ENCODE data around the gene DPRX. TPM values are rescaled to one million over a fixed set of nuclear protein-coding genes. Genes with fewer than 3 reads are reported as not detected.
"Not testable (repeated sequence)": the region's sequence is repeated elsewhere in the genome, so short reads cannot be mapped to it uniquely, and the experiment has no call there.

Gene DPRX
- total RNA-seq, 8 experiments from 2014 or later = not detected

DNA sequence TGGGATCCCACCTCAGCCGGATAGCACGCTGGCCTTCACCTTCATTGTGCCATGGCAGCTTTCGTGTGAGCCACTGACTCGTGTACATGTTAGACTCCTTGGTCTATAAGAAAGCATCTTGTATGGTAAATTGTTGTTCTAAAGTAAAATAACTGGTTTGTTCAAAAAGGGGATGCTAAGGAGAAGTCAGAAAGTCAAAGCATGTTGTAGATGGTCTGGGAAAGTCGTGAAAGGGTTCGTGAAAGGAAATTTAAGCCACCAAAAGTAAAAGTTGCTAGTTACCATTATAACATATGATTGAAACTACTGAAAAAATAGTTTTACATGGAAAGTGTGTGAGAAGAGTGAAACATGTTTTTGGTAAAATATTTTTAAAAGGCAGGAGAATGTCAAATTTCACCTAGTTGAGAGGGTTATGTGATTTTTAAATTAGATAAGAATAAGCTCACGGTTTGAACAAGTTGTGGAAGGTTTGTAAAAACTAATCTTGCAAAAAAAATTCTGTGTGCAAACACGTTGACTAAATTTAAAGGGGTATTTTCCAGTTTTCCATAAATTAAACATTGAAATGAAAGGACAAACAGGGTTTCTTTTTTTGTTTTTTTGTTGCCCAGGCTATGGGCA, 23.4 kb downstream of the DPRX start:
- no peak overlapping the region for H3K27ac ChIP-seq
- H3K4me3 ChIP-seq = no peak overlapping the region
- ATAC-seq (replicated peaks in 6 of 8) = no peak

DNA sequence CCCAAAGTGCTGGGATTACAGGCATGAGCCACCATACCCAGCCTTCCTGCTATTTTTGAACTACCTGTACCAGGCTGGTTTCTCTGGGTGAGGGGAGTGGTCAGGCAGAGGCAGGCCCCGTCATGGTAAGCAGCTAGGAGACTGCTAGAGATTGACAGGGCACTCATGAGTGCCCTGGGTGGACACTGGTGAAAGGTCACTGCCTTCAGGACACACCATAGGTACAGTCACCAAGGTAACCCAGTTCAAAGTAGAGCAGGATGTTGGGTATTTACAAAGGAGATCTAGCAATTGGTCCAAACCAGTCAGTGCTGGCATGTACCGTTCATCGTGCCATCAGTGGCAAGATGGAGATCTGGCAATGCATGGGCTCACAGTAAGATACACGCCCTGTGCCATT, 25.5 kb downstream of the DPRX start:
- WGBS, 10 experiments = 0 to 100% (median 62%) methylated on average over 1 to 4 of the region's 4 CpGs; no CpG with 5 or more reads in 3 of the 10 experiments
- Histone ChIP-seq H3K4me1 (replicated peaks in 1 of 2) (peaks cover 0 to 4% of the 10 kb centered on the region in 2 donors), H3K27ac (no peak overlapping the region), H3K4me3 (no peak overlapping the region)
- in situ Hi-C loops (cut with MboI; ENCODE audit: low pct_unique_long_range_greater_than_20kb in 2 of 9, low sequenced_read_pairs in 9 of 9, unreplicated experiment in 9 of 9) = no loop called here
- no peak for ATAC-seq (replicated peaks in 6 of 8)

More for the DNA sequence above, 23.4 kb downstream of the DPRX start:
- H3K4me1 ChIP-seq (replicated peaks in 1 of 2) = no peaks in the 10 kb centered on the region
- in situ Hi-C loops (cut with MboI; ENCODE audit: low pct_unique_long_range_greater_than_20kb in 2 of 9, low sequenced_read_pairs in 9 of 9, unreplicated experiment in 9 of 9) = no loop called here
- 10 to 100% (median 77%) methylated on average over 3 to 8 of the region's 8 CpGs for WGBS, 10 experiments

DNA sequence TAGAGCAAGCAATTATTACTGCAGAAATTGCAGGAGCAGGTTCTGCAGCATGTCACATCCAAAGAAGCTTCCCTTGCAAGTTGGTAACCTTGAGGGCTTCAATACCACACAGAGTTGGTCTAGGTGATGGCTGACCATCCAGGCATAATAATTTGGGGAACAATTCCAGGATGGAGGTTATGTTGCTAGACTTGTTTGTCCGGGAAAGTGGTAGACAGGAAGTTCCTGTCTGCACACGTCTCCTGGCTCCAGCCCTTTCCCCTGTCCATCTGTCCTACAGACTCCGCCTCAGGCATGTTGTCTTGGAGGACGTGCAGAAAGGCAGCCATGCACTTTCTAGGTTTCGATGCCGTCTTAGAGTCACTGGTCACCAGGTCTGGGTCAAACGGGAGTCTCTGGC, 26.0 kb downstream of the DPRX start:
- no peak overlapping the region for H3K4me3 ChIP-seq
- in situ Hi-C loops (cut with MboI; ENCODE audit: low pct_unique_long_range_greater_than_20kb in 2 of 9, low sequenced_read_pairs in 9 of 9, unreplicated experiment in 9 of 9) = no loop called here
- H3K27ac ChIP-seq = no peak overlapping the region
- H3K4me1 ChIP-seq (replicated peaks in 1 of 2) = peaks cover 0 to 4% of the 10 kb centered on the region in 2 donors
- 7 to 88% (median 81%) methylated on average over 2 to 5 of the region's 7 CpGs; no CpG with 5 or more reads in 4 of the 10 experiments for WGBS, 10 experiments
- no peak for ATAC-seq (replicated peaks in 6 of 8)

DNA sequence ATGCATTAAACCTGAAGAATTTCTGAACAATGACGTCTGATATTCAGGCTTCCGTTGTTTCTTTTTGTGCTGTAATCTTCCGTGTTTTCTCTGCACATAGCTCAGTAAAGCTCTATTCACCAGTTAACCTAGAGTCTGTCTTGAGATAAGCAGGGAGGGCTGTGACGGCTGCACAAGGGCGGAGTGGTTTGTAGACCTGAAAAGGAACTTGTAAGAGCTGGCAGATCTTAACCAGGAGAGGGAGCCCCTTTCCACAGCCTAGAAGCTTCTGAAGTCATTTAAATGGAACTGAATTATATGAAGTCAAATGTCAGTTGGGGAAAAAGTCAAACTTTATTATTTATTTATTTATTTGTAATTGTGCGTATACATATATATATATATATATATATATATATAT, 27.5 kb downstream of the DPRX start:
- H3K4me1 ChIP-seq (replicated peaks in 1 of 2) = peaks cover 0 to 4% of the 10 kb centered on the region in 2 donors
- no peak overlapping the region for H3K27ac ChIP-seq
- peak in 6 of 8 experiments; percentile 38 to 62 (median 50) for ATAC-seq (replicated peaks in 6 of 8)
- in situ Hi-C loops (cut with MboI; ENCODE audit: low pct_unique_long_range_greater_than_20kb in 2 of 9, low sequenced_read_pairs in 9 of 9, unreplicated experiment in 9 of 9) = no loop called here
- no peak overlapping the region for H3K4me3 ChIP-seq
- 0 to 46% (median 23%) methylated on average over 1 to 6 of the region's 6 CpGs; no CpG with 5 or more reads in 4 of the 10 experiments for WGBS, 10 experiments

DNA sequence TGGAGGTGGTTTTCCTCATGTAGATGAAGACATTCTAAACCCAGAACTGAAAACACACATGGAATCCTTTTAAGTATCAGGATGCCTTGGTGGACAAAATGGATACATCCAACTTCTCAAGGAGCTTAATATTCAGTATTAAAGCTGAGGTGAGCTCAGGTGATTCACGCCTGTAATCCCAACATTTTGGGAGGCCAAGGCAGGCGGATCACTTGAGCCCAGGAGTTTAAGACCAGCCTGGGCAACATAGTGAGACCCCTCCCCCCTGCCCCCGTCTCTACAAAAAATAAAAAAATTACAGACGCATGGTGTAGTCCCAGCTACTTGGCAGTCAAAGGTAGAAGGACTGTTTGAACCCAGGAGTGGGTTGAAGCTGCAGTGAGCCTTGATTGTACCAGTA, 28.8 kb downstream of the DPRX start:
- WGBS, 10 experiments = 0 to 50% (median 27%) methylated on average over 1 to 4 of the region's 4 CpGs; no CpG with 5 or more reads in 4 of the 10 experiments
- Histone ChIP-seq H3K4me1 (replicated peaks in 1 of 2) (peaks cover 3 to 4% of the 10 kb centered on the region in 2 donors), H3K27ac (no peak overlapping the region), H3K4me3 (no peak overlapping the region)
- ATAC-seq (replicated peaks in 6 of 8) = peak in 2 of 8 experiments; percentile 14 to 15
- in situ Hi-C loops (cut with MboI; ENCODE audit: low pct_unique_long_range_greater_than_20kb in 2 of 9, low sequenced_read_pairs in 9 of 9, unreplicated experiment in 9 of 9) = no loop called here

DNA sequence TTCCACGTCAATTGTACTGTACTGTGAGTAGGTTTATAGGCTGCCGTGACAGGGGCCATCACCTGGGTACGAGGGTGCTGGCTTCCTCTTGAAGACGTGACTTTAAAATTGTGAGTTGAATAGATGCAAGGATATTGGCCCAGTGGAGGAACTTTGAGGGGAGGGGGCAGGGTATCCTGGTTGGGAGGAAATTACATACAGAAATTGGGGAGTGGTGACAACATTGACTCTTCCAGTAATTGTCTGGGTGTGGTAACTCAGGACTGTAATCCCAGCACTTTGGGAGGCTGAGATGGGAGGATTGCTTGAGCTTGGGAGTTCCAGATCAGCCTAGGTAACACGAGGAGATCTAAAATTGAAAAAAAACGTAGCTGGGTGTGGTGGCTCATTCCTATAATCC, 30.4 kb downstream of the DPRX start:
- Histone ChIP-seq H3K27ac (no peak overlapping the region), H3K4me1 (replicated peaks in 1 of 2) (peaks cover 3 to 4% of the 10 kb centered on the region in 2 donors), H3K4me3 (no peak overlapping the region)
- in situ Hi-C loops (cut with MboI; ENCODE audit: low pct_unique_long_range_greater_than_20kb in 2 of 9, low sequenced_read_pairs in 9 of 9, unreplicated experiment in 9 of 9) = no loop called here
- no peak for ATAC-seq (replicated peaks in 6 of 8)
- WGBS, 10 experiments = 0 to 75% (median 37%) methylated on average over 1 to 5 of the region's 6 CpGs; no CpG with 5 or more reads in 6 of the 10 experiments

DNA sequence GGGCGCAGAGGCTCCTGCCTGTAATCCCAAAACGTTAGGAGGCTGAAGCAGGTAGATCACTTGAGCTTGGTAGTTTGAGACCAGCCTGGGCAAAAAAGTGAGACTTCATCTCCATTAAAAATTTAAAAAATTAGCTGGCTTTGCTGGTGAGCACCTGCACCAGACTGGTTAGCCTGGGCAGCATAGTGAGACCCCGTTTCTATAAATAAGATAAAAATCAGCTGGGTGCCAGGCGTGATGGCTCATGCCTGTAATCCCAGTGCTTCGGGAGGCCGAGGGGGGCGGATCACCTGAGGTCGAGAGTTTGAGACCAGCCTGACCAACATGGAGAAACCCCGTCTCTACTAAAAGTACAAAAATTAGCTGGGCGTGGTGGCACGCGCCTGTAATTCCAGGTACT, 32.4 kb downstream of the DPRX start:
- H3K4me1 ChIP-seq (replicated peaks in 1 of 2) = peaks cover 3 to 4% of the 10 kb centered on the region in 2 donors
- H3K4me3 ChIP-seq = no peak overlapping the region
- ATAC-seq (replicated peaks in 6 of 8) = no peak
- no peak overlapping the region for H3K27ac ChIP-seq
- 0 to 100% (median 72%) methylated on average over 1 to 10 of the region's 12 CpGs; no CpG with 5 or more reads in 2 of the 10 experiments for WGBS, 10 experiments
- in situ Hi-C loops (cut with MboI; ENCODE audit: low pct_unique_long_range_greater_than_20kb in 2 of 9, low sequenced_read_pairs in 9 of 9, unreplicated experiment in 9 of 9) = no loop called here

DNA sequence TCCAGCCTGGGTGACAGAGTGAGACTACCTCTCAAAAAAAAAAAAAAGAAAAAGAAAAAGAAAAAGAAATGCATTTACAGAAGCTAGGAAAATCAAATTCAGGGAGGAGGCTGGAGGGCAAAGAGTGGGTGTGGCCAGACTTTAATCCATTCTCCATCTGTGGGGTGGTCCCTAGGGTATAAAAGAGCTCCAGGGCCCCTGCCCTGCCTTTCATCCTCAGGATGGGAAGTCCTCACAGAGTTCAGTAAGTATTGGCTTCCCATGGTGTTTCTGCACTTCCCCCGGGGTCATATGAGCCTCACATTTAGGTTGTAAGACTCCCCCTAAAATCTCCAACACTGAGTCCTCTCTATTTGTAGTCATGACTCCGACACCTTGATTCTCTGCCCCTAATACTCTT, 33.0 kb downstream of the DPRX start:
- no peak overlapping the region for H3K27ac ChIP-seq
- ATAC-seq (replicated peaks in 6 of 8) = no peak
- in situ Hi-C loops (cut with MboI; ENCODE audit: low pct_unique_long_range_greater_than_20kb in 2 of 9, low sequenced_read_pairs in 9 of 9, unreplicated experiment in 9 of 9) = no loop called here
- H3K4me3 ChIP-seq = no peak overlapping the region
- 0 to 88% (median 43%) methylated on average over 1 to 2 of the region's 2 CpGs; no CpG with 5 or more reads in 5 of the 10 experiments for WGBS, 10 experiments
- peaks cover 3 to 4% of the 10 kb centered on the region in 2 donors for H3K4me1 ChIP-seq (replicated peaks in 1 of 2)

DNA sequence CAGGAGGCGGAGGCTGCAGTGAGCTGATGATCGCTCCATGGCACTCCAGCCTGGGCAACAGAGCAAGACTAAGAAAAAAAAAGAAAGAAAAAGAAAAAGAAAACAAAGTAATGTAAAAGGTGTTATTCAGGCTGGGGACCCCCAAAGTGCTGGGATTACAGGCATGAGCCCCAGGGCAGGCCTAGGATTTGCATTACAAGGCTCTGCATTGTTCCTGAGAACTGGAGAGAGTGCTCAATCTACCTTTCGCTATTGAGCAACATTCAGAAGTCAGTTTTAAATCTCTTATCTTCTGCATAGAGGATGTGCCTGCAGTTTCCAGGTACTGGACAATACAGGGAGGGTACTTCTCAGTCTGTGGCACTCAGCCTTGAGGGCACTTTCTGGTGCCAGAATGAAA, 34.5 kb downstream of the DPRX start:
- ATAC-seq (replicated peaks in 6 of 8); H3K27ac ChIP-seq; H3K4me3 ChIP-seq; in situ Hi-C loops (cut with MboI; ENCODE audit: low pct_unique_long_range_greater_than_20kb in 2 of 9, low sequenced_read_pairs in 9 of 9, unreplicated experiment in 9 of 9); H3K4me1 ChIP-seq (replicated peaks in 1 of 2): not testable (repeated sequence)
- WGBS, 10 experiments = 100% methylated on average over 1 of the region's 3 CpGs; no CpG with 5 or more reads in 9 of the 10 experiments

DNA sequence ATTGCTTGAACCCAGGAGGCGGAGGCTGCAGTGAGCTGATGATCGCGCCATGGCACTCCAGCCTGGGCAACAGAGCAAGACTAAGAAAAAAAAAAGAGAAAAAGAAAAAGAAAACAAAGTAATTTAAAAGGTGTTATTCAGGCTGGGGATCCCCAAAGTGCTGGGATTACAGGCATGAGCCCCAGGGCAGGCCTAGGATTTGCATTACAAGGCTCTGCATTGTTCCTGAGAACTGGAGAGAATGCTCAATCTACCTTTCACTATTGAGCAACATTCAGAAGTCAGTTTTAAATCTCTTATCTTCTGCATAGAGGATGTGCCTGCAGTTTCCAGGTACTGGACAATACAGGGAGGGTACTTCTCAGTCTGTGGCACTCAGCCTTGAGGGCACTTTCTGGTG, 37.0 kb downstream of the DPRX start:
- H3K27ac ChIP-seq; ATAC-seq (replicated peaks in 6 of 8); H3K4me3 ChIP-seq; in situ Hi-C loops (cut with MboI; ENCODE audit: low pct_unique_long_range_greater_than_20kb in 2 of 9, low sequenced_read_pairs in 9 of 9, unreplicated experiment in 9 of 9); H3K4me1 ChIP-seq (replicated peaks in 1 of 2): not testable (repeated sequence)
- WGBS, 10 experiments = 100% methylated on average over 2 to 3 of the region's 3 CpGs; no CpG with 5 or more reads in 8 of the 10 experiments

DNA sequence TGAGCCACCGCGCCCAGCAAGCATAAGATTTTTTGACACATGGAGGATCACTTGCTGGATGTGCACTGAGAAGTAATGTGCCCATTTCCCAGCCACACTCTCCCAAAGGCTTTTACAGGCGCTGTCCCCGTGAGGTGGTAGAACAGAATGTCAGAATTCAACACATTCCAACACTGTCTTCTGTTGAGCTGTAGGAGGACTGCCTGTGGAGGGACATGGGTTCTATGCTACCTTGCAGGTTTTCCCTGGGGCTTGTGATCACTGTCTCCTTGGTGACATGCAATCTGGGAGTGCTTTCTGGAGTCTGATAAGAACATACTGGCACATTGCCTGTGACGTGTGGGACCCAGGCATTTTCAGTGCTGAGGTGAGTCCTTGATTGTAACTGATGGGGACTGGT, 38.5 kb downstream of the DPRX start:
- H3K4me3 ChIP-seq = no peak overlapping the region
- H3K27ac ChIP-seq = no peak overlapping the region
- no peak for ATAC-seq (replicated peaks in 6 of 8)
- in situ Hi-C loops (cut with MboI; ENCODE audit: low pct_unique_long_range_greater_than_20kb in 2 of 9, low sequenced_read_pairs in 9 of 9, unreplicated experiment in 9 of 9) = no loop called here
- WGBS, 10 experiments = 20 to 92% (median 81%) methylated on average over 1 to 5 of the region's 5 CpGs; no CpG with 5 or more reads in 4 of the 10 experiments
- H3K4me1 ChIP-seq (replicated peaks in 1 of 2) = no peaks in the 10 kb centered on the region

DNA sequence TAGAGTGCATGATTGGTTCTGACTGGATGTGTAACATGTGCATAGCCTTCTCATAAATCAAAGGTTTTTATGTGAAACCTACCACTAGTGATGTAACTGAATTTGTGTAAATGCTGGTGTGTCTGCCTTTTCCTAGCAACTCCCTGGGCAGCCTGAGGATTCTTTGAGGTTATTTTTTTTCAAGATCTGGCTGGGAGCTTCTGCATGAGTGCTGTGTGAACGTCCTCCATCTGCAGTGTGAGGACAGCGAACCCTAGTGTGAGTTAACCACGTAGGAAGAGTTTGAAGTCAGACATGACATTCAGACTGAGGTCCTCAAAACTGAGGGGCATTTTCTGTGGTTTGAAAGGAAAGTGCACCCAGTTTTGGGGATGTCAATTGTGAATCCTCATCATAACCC, 39.9 kb downstream of the DPRX start:
- no peak for ATAC-seq (replicated peaks in 6 of 8)
- H3K4me3 ChIP-seq = no peak overlapping the region
- H3K27ac ChIP-seq = no peak overlapping the region
- WGBS, 10 experiments = 20 to 100% (median 37%) methylated on average over 1 to 3 of the region's 3 CpGs; no CpG with 5 or more reads in 2 of the 10 experiments
- in situ Hi-C loops (cut with MboI; ENCODE audit: low pct_unique_long_range_greater_than_20kb in 2 of 9, low sequenced_read_pairs in 9 of 9, unreplicated experiment in 9 of 9) = no loop called here
- H3K4me1 ChIP-seq (replicated peaks in 1 of 2) = no peaks in the 10 kb centered on the region
